SU-DHL-6 (cell line): ENCODE results near the gene TSHZ3.

Source experiments
- H2AFZ ChIP-seq: fragments of 200-600 bp; sonication (generic); 2 replicates; pipeline ENCODE4 v1.6.1; 2014; ENCODE audit warnings: low read depth, mild to moderate bottlenecking, moderate library complexity, mixed read lengths, antibody characterized with exemption, low read length; ENCODE audit not compliant: severe bottlenecking
- H3F3A ChIP-seq: fragments of 200-600 bp; shearing (Covaris generic); 2 replicates; pipeline ENCODE4 v1.6.0; 2016; ENCODE audit warnings: antibody characterized with exemption, mild to moderate bottlenecking; ENCODE audit not compliant: insufficient read depth
- H3K27ac ChIP-seq: fragments of 200-600 bp; sonication (generic); 2 replicates; pipeline ENCODE4 v1.5.1; 2016; ENCODE audit warnings: low read depth, mild to moderate bottlenecking, low read length, moderate library complexity, mixed read lengths
- H3K27me3 ChIP-seq: fragments of 200-600 bp; sonication (generic), shearing (Covaris generic); 2 replicates; pipeline ENCODE4 v1.6.0; 2014; ENCODE audit warnings: mild to moderate bottlenecking, low read length
- H3K36me3 ChIP-seq: fragments of 200-600 bp; sonication (generic); 2 replicates; pipeline ENCODE4 v1.6.1; 2014; ENCODE audit warnings: mild to moderate bottlenecking, low read length, mixed read lengths
- H3K4me2 ChIP-seq: fragments of 300-600, 200-600 bp; shearing (Covaris generic), sonication (generic); 2 replicates; pipeline ENCODE4 v1.6.0; 2014; ENCODE audit warnings: low read length, low read depth, mild to moderate bottlenecking; ENCODE audit not compliant: poor library complexity, severe bottlenecking
- H3K4me3 ChIP-seq: fragments of 200-600 bp; sonication (generic); 2 replicates; pipeline ENCODE4 v1.5.1; 2014; ENCODE audit warnings: antibody characterized with exemption, low read length, mild to moderate bottlenecking, mixed read lengths; ENCODE audit not compliant: insufficient read depth, poor library complexity, severe bottlenecking
- H3K79me2 ChIP-seq: fragments of 200-600 bp; sonication (generic); 2 replicates; pipeline ENCODE4 v1.6.1; 2014; ENCODE audit warnings: mild to moderate bottlenecking, low read length, moderate library complexity; ENCODE audit not compliant: insufficient read depth
- H3K9ac ChIP-seq: fragments of 200-600 bp; sonication (generic); 2 replicates; pipeline ENCODE4 v1.7.0; 2014; ENCODE audit warnings: mild to moderate bottlenecking, low read length
- H3K9me2 ChIP-seq: fragments of 200-600 bp; sonication (generic); replicated peaks from 2 replicates; pipeline ENCODE4 v1.6.1; 2014; ENCODE audit warnings: low read length; ENCODE audit not compliant: insufficient read depth
- H3K9me3 ChIP-seq: fragments of 200-600 bp; sonication (generic); 2 replicates; pipeline ENCODE4 v1.6.1; 2014; ENCODE audit warnings: low read length, mixed read lengths; ENCODE audit not compliant: insufficient read depth
- H4K20me1 ChIP-seq: fragments of 200-600 bp; sonication (generic); 2 replicates; pipeline ENCODE4 v1.6.1; 2014; ENCODE audit warnings: low read depth, mild to moderate bottlenecking, antibody characterized with exemption, low read length, moderate library complexity, mixed read lengths
- CTCF ChIP-seq: fragments of 200-600 bp; sonication (generic); IDR thresholded peaks from one replicate; pipeline ENCODE4 v1.5.1; 2017; ENCODE audit warnings: antibody characterized with exemption, mild to moderate bottlenecking, low read length, moderate library complexity; ENCODE audit not compliant: insufficient read depth, poor library complexity, severe bottlenecking
- EZH2phosphoT487 ChIP-seq: fragments of 200-600 bp; sonication (generic), shearing (Covaris generic); conservative IDR thresholded peaks from 2 replicates; pipeline ENCODE4 v1.6.1; 2018; ENCODE audit warnings: mild to moderate bottlenecking, antibody characterized with exemption, low read length, moderate library complexity, mixed read lengths

The TSHZ3 gene

GRCh38 chr19:31266731-31267130 lies 82.5 kb downstream of the TSHZ3 start:
- H3K27ac ChIP-seq: no peak overlapping the region
- H3K27me3 ChIP-seq: no peaks in the 10 kb centered on the region
- H3K79me2 ChIP-seq: no peaks in the 10 kb centered on the region
- no peak overlapping the region for H3K4me2 ChIP-seq
- H3K4me3 ChIP-seq: no peak overlapping the region
- H2AFZ ChIP-seq: no peak overlapping the region
- H3K36me3 ChIP-seq: no peaks in the 10 kb centered on the region
- no peaks in the 10 kb centered on the region for H3K9me2 ChIP-seq
- H4K20me1 ChIP-seq: no peaks in the 10 kb centered on the region
- TF ChIP-seq EZH2phosphoT487 (no peak), CTCF (no peak)
- H3F3A ChIP-seq: no peaks in the 10 kb centered on the region
- no peak overlapping the region for H3K9ac ChIP-seq
- H3K9me3 ChIP-seq: no peaks in the 10 kb centered on the region

DNA sequence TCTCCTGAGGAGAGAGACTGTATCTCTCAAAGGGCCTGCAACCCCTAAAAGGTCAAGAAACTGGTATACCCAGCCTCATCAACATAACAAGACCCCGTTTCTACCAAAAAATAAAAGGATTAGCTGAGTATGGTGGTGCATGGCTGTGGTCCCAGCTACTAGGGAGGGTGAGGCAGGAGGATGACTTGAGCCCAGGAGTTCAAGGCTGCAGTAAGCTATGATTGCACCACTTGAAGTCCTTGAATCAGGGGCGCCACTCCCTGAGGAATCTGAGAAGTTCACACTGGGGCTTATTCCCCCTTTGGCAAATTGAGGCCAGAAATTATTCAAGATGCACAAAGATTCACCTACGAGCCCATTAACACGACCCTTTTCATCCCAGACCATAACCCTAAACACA lies 83.0 kb downstream of the TSHZ3 start:
- Histone ChIP-seq H3K79me2 (no peaks in the 10 kb centered on the region), H2AFZ (no peak overlapping the region), H3K36me3 (no peaks in the 10 kb centered on the region), H3K27me3 (no peaks in the 10 kb centered on the region), H3K9me2 (no peaks in the 10 kb centered on the region), H3K9me3 (no peaks in the 10 kb centered on the region), H3F3A (no peaks in the 10 kb centered on the region), H3K4me3 (no peak overlapping the region), H3K4me2 (no peak overlapping the region), H3K9ac (no peak overlapping the region), H3K27ac (no peak overlapping the region), H4K20me1 (no peaks in the 10 kb centered on the region)
- no peak for TF ChIP-seq EZH2phosphoT487
- no peak for TF ChIP-seq CTCF

- no peaks in the 10 kb centered on the region for H3K79me2 ChIP-seq
- no peaks in the 10 kb centered on the region for H4K20me1 ChIP-seq
- H3K36me3 ChIP-seq: no peaks in the 10 kb centered on the region
- no peak overlapping the region for H3K27ac ChIP-seq
- H3K27me3 ChIP-seq: no peaks in the 10 kb centered on the region
- H3F3A ChIP-seq: no peaks in the 10 kb centered on the region
- no peak for TF ChIP-seq EZH2phosphoT487
- no peak for TF ChIP-seq CTCF
- H3K4me2 ChIP-seq: no peak overlapping the region
- no peak overlapping the region for H2AFZ ChIP-seq
- H3K4me3 ChIP-seq: no peak overlapping the region
- H3K9me3 ChIP-seq: no peaks in the 10 kb centered on the region
- no peak overlapping the region for H3K9ac ChIP-seq
- H3K9me2 ChIP-seq: no peaks in the 10 kb centered on the region
Measured at GRCh38 chr19:31264041-31264778, 85.0 kb downstream of the TSHZ3 start.
